ENCODE data around the gene RAD51B.

RAD51B gene

DNA sequence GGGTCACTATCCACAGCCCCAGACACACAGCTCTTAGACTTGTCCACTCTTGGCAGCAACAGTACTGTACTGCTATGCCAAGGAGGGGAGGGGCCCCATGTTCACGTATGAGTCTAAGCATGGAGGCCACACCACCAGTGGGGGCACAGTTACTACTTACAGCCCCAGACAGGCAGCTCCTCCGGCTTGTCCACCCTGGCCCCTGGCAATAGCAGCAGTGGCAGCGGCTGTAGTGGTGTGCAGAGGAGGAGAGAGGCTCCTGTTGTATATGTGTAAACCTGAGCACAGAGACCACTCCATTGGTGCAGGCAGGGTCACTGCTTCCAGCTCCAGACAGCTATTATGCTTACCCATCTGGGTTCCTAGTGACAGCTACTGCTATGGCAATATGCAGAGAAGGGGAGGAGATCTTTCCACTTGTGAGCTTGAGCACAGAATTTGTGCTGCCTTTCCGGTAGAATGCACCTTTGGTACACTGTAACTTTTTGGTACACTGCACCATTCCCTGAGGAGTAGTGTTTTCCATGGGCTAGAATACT, 113.2 kb downstream of the RAD51B start:
- TF ChIP-seq, protein P1, sequence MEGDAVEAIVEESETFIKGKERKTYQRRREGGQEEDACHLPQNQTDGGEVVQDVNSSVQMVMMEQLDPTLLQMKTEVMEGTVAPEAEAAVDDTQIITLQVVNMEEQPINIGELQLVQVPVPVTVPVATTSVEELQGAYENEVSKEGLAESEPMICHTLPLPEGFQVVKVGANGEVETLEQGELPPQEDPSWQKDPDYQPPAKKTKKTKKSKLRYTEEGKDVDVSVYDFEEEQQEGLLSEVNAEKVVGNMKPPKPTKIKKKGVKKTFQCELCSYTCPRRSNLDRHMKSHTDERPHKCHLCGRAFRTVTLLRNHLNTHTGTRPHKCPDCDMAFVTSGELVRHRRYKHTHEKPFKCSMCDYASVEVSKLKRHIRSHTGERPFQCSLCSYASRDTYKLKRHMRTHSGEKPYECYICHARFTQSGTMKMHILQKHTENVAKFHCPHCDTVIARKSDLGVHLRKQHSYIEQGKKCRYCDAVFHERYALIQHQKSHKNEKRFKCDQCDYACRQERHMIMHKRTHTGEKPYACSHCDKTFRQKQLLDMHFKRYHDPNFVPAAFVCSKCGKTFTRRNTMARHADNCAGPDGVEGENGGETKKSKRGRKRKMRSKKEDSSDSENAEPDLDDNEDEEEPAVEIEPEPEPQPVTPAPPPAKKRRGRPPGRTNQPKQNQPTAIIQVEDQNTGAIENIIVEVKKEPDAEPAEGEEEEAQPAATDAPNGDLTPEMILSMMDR (IDR thresholded peaks at IDR 0.05; ENCODE audit: low read length, missing control alignments): no peak
- DNase-seq (ENCODE audit: low read depth): no peak
- H3K4me3 ChIP-seq (replicated peaks; ENCODE audit: low read depth, low read length): no peak overlapping the region

DNA sequence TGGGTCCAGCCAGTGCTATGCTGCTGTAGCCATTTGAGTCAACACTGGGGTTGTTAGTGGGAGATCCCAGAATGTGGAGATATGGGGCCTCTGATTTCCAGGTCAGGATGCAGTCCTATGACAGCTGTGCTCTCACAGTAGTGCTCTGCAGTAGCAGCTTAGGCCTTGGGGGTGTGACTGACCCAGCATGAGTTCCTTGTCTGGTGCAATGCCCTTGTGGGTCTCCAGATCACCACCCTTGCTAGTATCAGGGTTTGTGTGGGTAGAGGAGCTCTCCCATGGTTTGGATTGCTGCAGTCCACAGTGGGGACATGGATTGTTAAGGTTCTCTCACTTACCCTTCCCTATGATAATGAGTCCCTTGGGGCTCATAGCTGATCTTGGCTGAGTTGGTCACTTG, 113.7 kb downstream of the RAD51B start:
- H3K4me3 ChIP-seq (replicated peaks; ENCODE audit: low read depth, low read length): no peak overlapping the region
- DNase-seq (ENCODE audit: low read depth): no peak
- TF ChIP-seq, protein P1 (IDR thresholded peaks at IDR 0.05; ENCODE audit: low read length, missing control alignments): no peak

DNA sequence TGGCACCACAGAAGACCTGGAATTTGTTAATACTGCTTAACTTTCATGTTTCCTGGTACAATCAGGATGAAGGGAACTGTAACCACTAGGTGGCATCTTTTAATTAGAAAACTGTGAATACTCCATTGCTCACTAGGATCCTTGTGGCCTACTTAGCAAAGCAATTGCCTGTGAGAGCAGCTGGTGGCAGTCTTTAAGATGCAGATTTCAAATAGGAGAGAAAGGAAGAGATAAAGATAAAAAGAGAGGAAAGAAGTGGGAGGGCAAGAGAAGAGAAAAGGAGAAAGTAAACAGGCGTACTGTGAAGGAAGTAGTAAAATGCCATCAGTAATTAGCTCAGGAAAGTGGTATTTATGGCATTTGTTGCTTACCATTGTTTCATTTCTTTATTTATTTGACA, 114.5 kb downstream of the RAD51B start:
- peak; percentile 93 for DNase-seq (ENCODE audit: low read depth)
- TF ChIP-seq, protein P1 (IDR thresholded peaks at IDR 0.05; ENCODE audit: low read length, missing control alignments): peak; percentile 66
- H3K4me3 ChIP-seq (replicated peaks; ENCODE audit: low read depth, low read length): no peak overlapping the region

DNA sequence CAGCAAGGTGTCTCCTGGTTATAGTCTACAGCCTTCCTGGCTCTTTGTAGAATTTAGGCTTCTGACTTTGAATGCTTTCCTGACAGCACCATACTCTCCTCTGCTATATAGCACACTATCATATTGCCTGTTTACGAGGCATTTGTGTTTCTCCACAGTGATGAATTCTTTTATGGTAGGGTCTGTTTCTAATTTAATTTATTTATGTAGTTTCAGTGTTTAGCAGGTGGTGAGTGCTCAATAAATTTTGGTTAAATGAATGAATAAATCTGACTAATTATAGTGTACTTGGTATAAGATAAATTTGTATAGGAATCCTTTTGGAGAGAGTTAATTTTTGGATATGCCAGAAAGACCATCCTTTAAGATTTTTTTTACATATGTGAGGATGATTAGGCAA, 115.3 kb downstream of the RAD51B start:
- TF ChIP-seq, protein P1 (IDR thresholded peaks at IDR 0.05; ENCODE audit: low read length, missing control alignments): no peak
- no peak for DNase-seq (ENCODE audit: low read depth)
- no peak overlapping the region for H3K4me3 ChIP-seq (replicated peaks; ENCODE audit: low read depth, low read length)

DNA sequence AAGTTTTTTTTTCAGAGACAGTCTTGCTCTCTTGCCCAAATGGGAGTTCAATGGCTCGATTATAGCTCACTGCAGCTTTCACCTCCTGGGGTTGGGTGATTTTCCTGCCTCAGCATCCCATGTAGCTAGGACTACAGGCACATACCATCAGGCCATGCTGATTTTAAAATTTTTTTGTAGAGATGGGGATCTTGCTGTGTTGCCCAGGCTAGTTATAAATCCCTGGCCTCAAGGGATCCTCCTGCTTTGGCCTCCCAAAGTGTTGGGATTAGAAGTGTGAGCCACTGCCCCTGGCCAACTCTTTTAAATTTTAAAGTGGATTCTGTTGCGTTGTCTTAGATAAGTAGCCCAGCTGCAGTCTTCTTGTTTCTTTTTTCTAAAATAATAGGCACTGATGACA, 115.8 kb downstream of the RAD51B start:
- no peak for DNase-seq (ENCODE audit: low read depth)
- TF ChIP-seq, protein P1 (IDR thresholded peaks at IDR 0.05; ENCODE audit: low read length, missing control alignments): no peak
- H3K4me3 ChIP-seq (replicated peaks; ENCODE audit: low read depth, low read length): no peak overlapping the region

DNA sequence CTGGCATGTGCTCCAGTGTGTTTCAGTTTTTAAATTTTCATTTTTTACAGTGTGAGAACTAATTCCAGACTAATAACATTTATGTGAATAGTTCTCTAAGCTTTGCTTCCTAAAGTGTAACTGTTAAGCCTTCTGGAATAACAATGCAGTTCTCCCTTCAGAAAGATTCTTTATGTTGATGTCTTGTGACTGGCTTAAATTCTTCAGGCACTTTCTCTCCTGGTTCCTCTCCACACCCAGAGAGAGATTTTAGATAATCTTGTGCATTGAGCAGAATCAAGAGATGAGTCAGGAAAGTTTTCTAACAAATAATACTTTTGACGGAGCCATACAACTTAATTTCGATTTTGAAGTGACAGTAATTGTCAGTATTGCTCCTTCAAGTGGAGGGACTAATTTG, 118.5 kb downstream of the RAD51B start:
- no peak overlapping the region for H3K4me3 ChIP-seq (replicated peaks; ENCODE audit: low read depth, low read length)
- no peak for DNase-seq (ENCODE audit: low read depth)
- TF ChIP-seq, protein P1 (IDR thresholded peaks at IDR 0.05; ENCODE audit: low read length, missing control alignments): no peak
